ENCODE data around the gene IDI1.

Gene IDI1

DNA sequence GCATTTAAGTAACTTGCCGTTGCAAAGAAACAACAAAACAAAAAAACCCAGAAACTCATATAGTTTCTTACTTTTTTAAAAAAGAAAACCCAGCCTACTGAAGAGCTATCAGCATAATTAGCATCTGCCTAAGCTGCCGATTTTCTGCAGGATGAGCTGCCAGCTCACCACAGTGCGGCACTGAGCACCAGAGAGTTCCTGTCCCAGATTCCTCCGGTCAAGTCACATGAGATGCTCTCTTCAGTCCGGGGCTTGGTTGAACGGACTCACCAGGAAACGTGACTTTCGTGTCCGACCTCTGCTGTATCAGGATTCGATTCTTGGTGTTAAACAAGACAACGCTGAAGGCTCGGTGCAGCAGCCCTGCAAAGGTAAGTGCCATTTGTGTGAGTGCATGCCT lies 26.5 kb downstream of the IDI1 start:
- H3F3A ChIP-seq (ENCODE audit: control insufficient read depth, insufficient read depth) = peaks cover 7% of the 10 kb centered on the region
- H3K9me3 ChIP-seq (ENCODE audit: control insufficient read depth, insufficient read depth, low read length) = no peaks in the 10 kb centered on the region
- H3K4me3 ChIP-seq (ENCODE audit: low read length) = no peak overlapping the region
- H3K4me1 ChIP-seq (ENCODE audit: control insufficient read depth, low read length) = no peaks in the 10 kb centered on the region
- no peaks in the 10 kb centered on the region for H3K79me2 ChIP-seq (ENCODE audit: control insufficient read depth, low read length)
- H3K9me2 ChIP-seq (replicated peaks; ENCODE audit: control insufficient read depth, low read length) = no peaks in the 10 kb centered on the region
- no peaks in the 10 kb centered on the region for H4K20me1 ChIP-seq (ENCODE audit: control insufficient read depth, insufficient read depth, low read depth, low read length)
- TF ChIP-seq EZH2phosphoT487 (IDR thresholded peaks at IDR 0.05; ENCODE audit: borderline replicate concordance, low read length) = no peak
- TF ChIP-seq, protein P1, sequence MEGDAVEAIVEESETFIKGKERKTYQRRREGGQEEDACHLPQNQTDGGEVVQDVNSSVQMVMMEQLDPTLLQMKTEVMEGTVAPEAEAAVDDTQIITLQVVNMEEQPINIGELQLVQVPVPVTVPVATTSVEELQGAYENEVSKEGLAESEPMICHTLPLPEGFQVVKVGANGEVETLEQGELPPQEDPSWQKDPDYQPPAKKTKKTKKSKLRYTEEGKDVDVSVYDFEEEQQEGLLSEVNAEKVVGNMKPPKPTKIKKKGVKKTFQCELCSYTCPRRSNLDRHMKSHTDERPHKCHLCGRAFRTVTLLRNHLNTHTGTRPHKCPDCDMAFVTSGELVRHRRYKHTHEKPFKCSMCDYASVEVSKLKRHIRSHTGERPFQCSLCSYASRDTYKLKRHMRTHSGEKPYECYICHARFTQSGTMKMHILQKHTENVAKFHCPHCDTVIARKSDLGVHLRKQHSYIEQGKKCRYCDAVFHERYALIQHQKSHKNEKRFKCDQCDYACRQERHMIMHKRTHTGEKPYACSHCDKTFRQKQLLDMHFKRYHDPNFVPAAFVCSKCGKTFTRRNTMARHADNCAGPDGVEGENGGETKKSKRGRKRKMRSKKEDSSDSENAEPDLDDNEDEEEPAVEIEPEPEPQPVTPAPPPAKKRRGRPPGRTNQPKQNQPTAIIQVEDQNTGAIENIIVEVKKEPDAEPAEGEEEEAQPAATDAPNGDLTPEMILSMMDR (IDR thresholded peaks at IDR 0.05; ENCODE audit: low read depth, low read length, poor library complexity, severe bottlenecking) = no peak
- H3K27me3 ChIP-seq (ENCODE audit: control insufficient read depth, low read length) = no peaks in the 10 kb centered on the region
- H3K27ac ChIP-seq (ENCODE audit: low read depth, low read length) = no peak overlapping the region
- H3K4me2 ChIP-seq (ENCODE audit: low read length) = no peak overlapping the region
- H3K36me3 ChIP-seq (ENCODE audit: control insufficient read depth, low read length) = peaks cover 27% of the 10 kb centered on the region

DNA sequence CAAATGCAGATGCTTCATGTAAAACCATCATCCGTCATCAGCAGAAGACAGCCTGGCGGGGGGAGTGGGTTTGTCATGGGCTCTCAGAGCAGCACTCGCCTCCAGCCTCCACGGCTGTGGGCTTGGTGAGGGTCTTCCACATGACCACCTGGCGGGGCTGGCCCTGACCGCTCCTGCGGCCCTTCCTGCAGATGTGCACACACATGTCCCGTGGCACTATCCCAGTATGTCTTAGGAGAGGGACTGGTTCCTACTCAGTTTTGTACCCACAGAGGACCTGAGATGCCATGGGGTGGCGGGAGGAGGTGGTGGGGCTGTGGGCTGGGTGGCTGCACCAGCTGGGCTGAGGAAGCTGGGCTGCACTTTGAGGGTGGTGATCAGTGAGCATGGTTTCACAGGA lies 28.0 kb downstream of the IDI1 start:
- no peak overlapping the region for H3K4me2 ChIP-seq (ENCODE audit: low read length)
- no peak overlapping the region for H3K4me3 ChIP-seq (ENCODE audit: low read length)
- H3K36me3 ChIP-seq (ENCODE audit: control insufficient read depth, low read length) = peaks cover 42% of the 10 kb centered on the region
- H3K4me1 ChIP-seq (ENCODE audit: control insufficient read depth, low read length) = no peaks in the 10 kb centered on the region
- H3F3A ChIP-seq (ENCODE audit: control insufficient read depth, insufficient read depth) = peaks cover 11% of the 10 kb centered on the region
- no peaks in the 10 kb centered on the region for H3K27me3 ChIP-seq (ENCODE audit: control insufficient read depth, low read length)
- no peaks in the 10 kb centered on the region for H3K9me2 ChIP-seq (replicated peaks; ENCODE audit: control insufficient read depth, low read length)
- TF ChIP-seq, protein P1 (IDR thresholded peaks at IDR 0.05; ENCODE audit: low read depth, low read length, poor library complexity, severe bottlenecking) = no peak
- TF ChIP-seq EZH2phosphoT487 (IDR thresholded peaks at IDR 0.05; ENCODE audit: borderline replicate concordance, low read length) = no peak
- H3K27ac ChIP-seq (ENCODE audit: low read depth, low read length) = no peak overlapping the region
- H4K20me1 ChIP-seq (ENCODE audit: control insufficient read depth, insufficient read depth, low read depth, low read length) = no peaks in the 10 kb centered on the region
- H3K79me2 ChIP-seq (ENCODE audit: control insufficient read depth, low read length) = no peaks in the 10 kb centered on the region
- no peaks in the 10 kb centered on the region for H3K9me3 ChIP-seq (ENCODE audit: control insufficient read depth, insufficient read depth, low read length)

DNA sequence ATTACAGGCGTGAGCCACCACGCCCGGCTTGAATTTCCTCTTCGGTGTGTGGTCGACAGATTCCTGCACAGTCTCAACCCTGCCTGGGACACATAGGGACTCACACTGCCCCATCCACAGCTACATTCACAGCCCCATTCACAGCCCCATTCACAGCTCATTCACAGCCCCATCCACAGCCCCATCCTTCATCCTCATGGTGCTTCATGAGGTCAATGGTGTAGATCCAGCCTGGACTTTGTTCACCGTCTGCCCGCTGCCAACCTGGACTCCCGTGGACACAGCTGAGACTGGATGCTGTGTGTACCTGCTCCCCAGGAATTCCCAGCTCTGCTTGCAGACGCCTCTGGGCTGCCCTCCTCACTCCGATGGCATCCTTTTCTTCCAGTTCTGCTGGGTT lies 28.5 kb downstream of the IDI1 start:
- Histone ChIP-seq H3F3A (ENCODE audit: control insufficient read depth, insufficient read depth) (peaks cover 11% of the 10 kb centered on the region), H3K79me2 (ENCODE audit: control insufficient read depth, low read length) (no peaks in the 10 kb centered on the region), H3K27me3 (ENCODE audit: control insufficient read depth, low read length) (no peaks in the 10 kb centered on the region), H4K20me1 (ENCODE audit: control insufficient read depth, insufficient read depth, low read depth, low read length) (no peaks in the 10 kb centered on the region), H3K9me2 (replicated peaks; ENCODE audit: control insufficient read depth, low read length) (no peaks in the 10 kb centered on the region), H3K36me3 (ENCODE audit: control insufficient read depth, low read length) (peaks cover 46% of the 10 kb centered on the region), H3K4me3 (ENCODE audit: low read length) (no peak overlapping the region), H3K4me1 (ENCODE audit: control insufficient read depth, low read length) (no peaks in the 10 kb centered on the region), H3K9me3 (ENCODE audit: control insufficient read depth, insufficient read depth, low read length) (no peaks in the 10 kb centered on the region), H3K27ac (ENCODE audit: low read depth, low read length) (no peak overlapping the region), H3K4me2 (ENCODE audit: low read length) (no peak overlapping the region)
- TF ChIP-seq EZH2phosphoT487 (IDR thresholded peaks at IDR 0.05; ENCODE audit: borderline replicate concordance, low read length) = no peak
- TF ChIP-seq, protein P1 (IDR thresholded peaks at IDR 0.05; ENCODE audit: low read depth, low read length, poor library complexity, severe bottlenecking) = no peak

DNA sequence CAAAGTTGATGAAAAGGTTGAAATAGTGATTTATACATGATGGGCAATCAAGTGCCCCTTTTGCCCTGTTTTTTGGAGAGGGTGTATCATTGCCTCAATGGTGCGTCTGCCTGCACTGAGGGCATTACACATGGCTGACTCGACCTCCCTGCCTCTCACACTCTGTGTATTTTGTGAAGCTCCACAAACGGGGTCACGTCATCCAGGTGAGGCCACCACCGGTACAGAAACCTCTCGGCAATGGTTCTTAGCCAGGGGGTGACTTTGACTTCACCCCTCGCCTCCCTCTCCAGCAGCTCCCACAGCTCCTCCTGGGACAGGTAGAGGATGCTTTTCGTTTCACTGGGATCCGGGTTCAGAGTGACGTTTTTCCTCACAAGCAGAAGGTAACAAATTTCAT lies 29.6 kb downstream of the IDI1 start:
- H3K4me1 ChIP-seq (ENCODE audit: control insufficient read depth, low read length) = no peaks in the 10 kb centered on the region
- no peaks in the 10 kb centered on the region for H4K20me1 ChIP-seq (ENCODE audit: control insufficient read depth, insufficient read depth, low read depth, low read length)
- no peak overlapping the region for H3K4me3 ChIP-seq (ENCODE audit: low read length)
- H3K9me3 ChIP-seq (ENCODE audit: control insufficient read depth, insufficient read depth, low read length) = no peaks in the 10 kb centered on the region
- no peaks in the 10 kb centered on the region for H3K27me3 ChIP-seq (ENCODE audit: control insufficient read depth, low read length)
- no peak for TF ChIP-seq EZH2phosphoT487 (IDR thresholded peaks at IDR 0.05; ENCODE audit: borderline replicate concordance, low read length)
- TF ChIP-seq, protein P1 (IDR thresholded peaks at IDR 0.05; ENCODE audit: low read depth, low read length, poor library complexity, severe bottlenecking) = no peak
- H3K27ac ChIP-seq (ENCODE audit: low read depth, low read length) = no peak overlapping the region
- H3K36me3 ChIP-seq (ENCODE audit: control insufficient read depth, low read length) = peaks cover 56% of the 10 kb centered on the region
- no peaks in the 10 kb centered on the region for H3K9me2 ChIP-seq (replicated peaks; ENCODE audit: control insufficient read depth, low read length)
- H3F3A ChIP-seq (ENCODE audit: control insufficient read depth, insufficient read depth) = peaks cover 11% of the 10 kb centered on the region
- H3K79me2 ChIP-seq (ENCODE audit: control insufficient read depth, low read length) = no peaks in the 10 kb centered on the region
- no peak overlapping the region for H3K4me2 ChIP-seq (ENCODE audit: low read length)

Measured in DOHH2 (cell line).